Endothelial cell of umbilical vein (primary cell): ENCODE results near the gene OPCML. TPM values are rescaled to one million over a fixed set of nuclear protein-coding genes. Genes with fewer than 3 reads are reported as not detected.

Experiments
- BruUV-seq: library from RNA; stranded (reverse); fragments of 400-500 nt; replicated peaks from 2 replicates; lab custom pipeline; 2021; lab: Mats Ljungman, UMichigan
- CTCF ChIA-PET: fragments of 300-600, 350-600 bp; sonication (Branson Sonifier 250); formaldehyde crosslinking; loops from one replicate; lab custom pipeline; 2021; ENCODE audit warnings: antibody characterized with exemption, inconsistent platforms; lab: Charles Lee
- POLR2A ChIA-PET: fragments of 300-600, 350-600 bp; sonication (Branson Sonifier 250); formaldehyde crosslinking; loops from one replicate; lab custom pipeline; 2021; ENCODE audit warnings: antibody characterized with exemption, inconsistent platforms; lab: Charles Lee
- DNase-seq: peaks from one replicate; pipeline ENCODE4 v3.0.0-alpha.2; 2011; ENCODE audit warnings: low read depth, low spot score
- FAIRE-seq: peaks from 2 replicates; lab custom pipeline; 2011; peaks lifted over from hg19 to GRCh38; lab: Jason Lieb, UNC
- H2AFZ ChIP-seq: 2 replicates; pipeline ENCODE4 v1.6.0; 2012; ENCODE audit warnings: low read depth, low read length, control low read depth, inconsistent platforms
- H3K27ac ChIP-seq: 2 replicates; pipeline ENCODE4 v1.5.1; 2011; ENCODE audit warnings: low read depth, mild to moderate bottlenecking, control low read depth, low read length, moderate library complexity; ENCODE audit not compliant: insufficient read depth
- H3K27me3 ChIP-seq, 2 experiments: 2 replicates each; pipeline versions ENCODE4 v1.6.0 to v1.6.1; 2011; ENCODE audit warnings: low read length in 2 of 2, mixed read lengths in 1 of 2; ENCODE audit not compliant: control insufficient read depth in 2 of 2, insufficient read depth in 2 of 2
- H3K36me3 ChIP-seq, 2 experiments: 2 replicates in 1 of 2; 3 replicates in 1 of 2; pipeline ENCODE4 v1.5.1; 2011; ENCODE audit warnings: low read length in 2 of 2, mild to moderate bottlenecking in 1 of 2, moderate library complexity in 1 of 2; ENCODE audit not compliant: control insufficient read depth in 2 of 2, insufficient read depth in 2 of 2; ENCODE audit errors: extremely low read depth in 1 of 2
- H3K4me1 ChIP-seq: 3 replicates; pipeline ENCODE4 v1.5.1; 2011; ENCODE audit warnings: mild to moderate bottlenecking, low read length; ENCODE audit not compliant: control insufficient read depth, insufficient read depth; ENCODE audit errors: extremely low read depth
- H3K4me2 ChIP-seq: 2 replicates; pipeline ENCODE4 v1.6.1; 2011; ENCODE audit warnings: low read length, control low read depth, mixed read lengths; ENCODE audit not compliant: insufficient read depth
- H3K4me3 ChIP-seq, 3 experiments: fragments of 200-600 bp in 1 of 3; sonication (generic), shearing (Covaris generic) in 1 of 3; replicated peaks in 1 of 3; 2 replicates each; pipeline ENCODE4 v1.5.1; 2011 to 2016; ENCODE audit warnings: control low read depth in 3 of 3, low read length in 3 of 3, mild to moderate bottlenecking in 2 of 3, inconsistent platforms in 1 of 3, low read depth in 1 of 3, moderate library complexity in 1 of 3; ENCODE audit not compliant: insufficient read depth in 1 of 3
- H3K79me2 ChIP-seq: 2 replicates; pipeline ENCODE4 v1.6.0; 2012; ENCODE audit warnings: low read length, inconsistent platforms; ENCODE audit not compliant: control insufficient read depth, insufficient read depth
- H3K9ac ChIP-seq: replicated peaks from 2 replicates; pipeline ENCODE3; 2011; ENCODE audit warnings: low read length, control low read depth; ENCODE audit not compliant: insufficient read depth; ENCODE audit errors: extremely low read depth
- H3K9me1 ChIP-seq: replicated peaks from 3 replicates; pipeline ENCODE4 v1.6.0; 2011; ENCODE audit warnings: mild to moderate bottlenecking, low read length; ENCODE audit not compliant: control insufficient read depth, insufficient read depth; ENCODE audit errors: extremely low read depth
- H3K9me3 ChIP-seq: replicated peaks from 2 replicates; pipeline ENCODE4 v1.5.1; 2012; ENCODE audit warnings: low read length, inconsistent platforms; ENCODE audit not compliant: control insufficient read depth, insufficient read depth
- H4K20me1 ChIP-seq: replicated peaks from 2 replicates; pipeline ENCODE3; 2011; ENCODE audit warnings: mild to moderate bottlenecking, low read length; ENCODE audit not compliant: control insufficient read depth, insufficient read depth; ENCODE audit errors: extremely low read depth
- EZH2 ChIP-seq: IDR thresholded peaks from 2 replicates; pipeline ENCODE4 v1.6.1; 2012; ENCODE audit warnings: borderline replicate concordance, low read depth, mild to moderate bottlenecking, moderate library complexity, low read length, inconsistent platforms; ENCODE audit not compliant: severe bottlenecking
- FOS ChIP-seq: IDR thresholded peaks from 2 replicates; pipeline ENCODE4 v1.6.1; 2011; ENCODE audit warnings: mild to moderate bottlenecking, low read length, moderate library complexity, borderline replicate concordance; ENCODE audit not compliant: insufficient read depth
- GATA2 ChIP-seq: IDR thresholded peaks from 2 replicates; pipeline ENCODE4 v1.7.0; 2011; ENCODE audit warnings: low read depth, mild to moderate bottlenecking, moderate library complexity, mixed read lengths, low read length; ENCODE audit not compliant: insufficient read length, insufficient read depth
- JUN ChIP-seq: IDR thresholded peaks from 2 replicates; pipeline ENCODE4 v1.6.1; 2011; ENCODE audit warnings: borderline replicate concordance, low read depth; ENCODE audit not compliant: insufficient read length, insufficient read depth
- MYC ChIP-seq: IDR thresholded peaks from one replicate; pipeline ENCODE4 v1.6.1; 2011; ENCODE audit warnings: mild to moderate bottlenecking, low read depth, low read length
- POLR2A ChIP-seq: IDR thresholded peaks from 2 replicates; pipeline ENCODE4 v1.6.1; 2012; ENCODE audit warnings: low read depth, mild to moderate bottlenecking, control low read depth, low read length
- POLR2AphosphoS5 ChIP-seq: IDR thresholded peaks from 2 replicates; pipeline ENCODE4 v1.6.1; 2012; ENCODE audit warnings: low read depth, mild to moderate bottlenecking, control low read depth, low read length, moderate library complexity; ENCODE audit not compliant: insufficient read depth
- dilution Hi-C: fragments of 300-500 bp; cut with MboI; formaldehyde crosslinking; loops from one replicate; pipeline ENCODE4 v1.15.0; 2019; ENCODE audit warnings: low sequenced_read_pairs; ENCODE audit not compliant: extremely low pct_ligation_motif_present
- intact Hi-C: fragments of 100-400 bp; cut with micrococcal nuclease; formaldehyde crosslinking; loops from one replicate; pipeline ENCODE4 v1.10.0; 2022
- polyA plus RNA-seq, 4 experiments: library from polyadenylated mRNA; depleted of rRNA in 3 of 4; stranded (reverse) in 3 of 4; unstranded in 1 of 4; fragments of >200 nt; gene quantifications; 2 replicates each; pipeline versions ENCODE4 v1.2.1 to v1.2.3, GENCODE V29; 2011 to 2012; ENCODE audit warnings: missing spikeins in 1 of 4
- total RNA-seq: library from RNA; stranded (reverse); gene quantifications from 2 replicates; pipeline ENCODE4 v1.2.3, GENCODE V29; 2021
- TF ChIP-seq, protein P1 (sequence below): IDR thresholded peaks from 2 replicates; pipeline ENCODE4 v1.6.1; 2011; ENCODE audit not compliant: insufficient read depth, insufficient read length
- TF ChIP-seq, protein P2 (sequence below), 2 donors: IDR thresholded peaks; 1 replicate in 1 of 2; 2 replicates in 1 of 2; pipeline ENCODE4 v1.5.1; 2011; ENCODE audit warnings: low read length in 2 of 2, mild to moderate bottlenecking in 2 of 2, moderate library complexity in 2 of 2, control low read depth in 1 of 2, inconsistent platforms in 1 of 2, low read depth in 1 of 2; ENCODE audit not compliant: insufficient read depth in 1 of 2; ENCODE audit errors: extremely low read depth in 1 of 2

The OPCML gene
- total and polyA plus RNA-seq, 2 donors (not counting 3 experiments of a cell fraction or from before 2014, with no cell fraction given) = not detected

DNA sequence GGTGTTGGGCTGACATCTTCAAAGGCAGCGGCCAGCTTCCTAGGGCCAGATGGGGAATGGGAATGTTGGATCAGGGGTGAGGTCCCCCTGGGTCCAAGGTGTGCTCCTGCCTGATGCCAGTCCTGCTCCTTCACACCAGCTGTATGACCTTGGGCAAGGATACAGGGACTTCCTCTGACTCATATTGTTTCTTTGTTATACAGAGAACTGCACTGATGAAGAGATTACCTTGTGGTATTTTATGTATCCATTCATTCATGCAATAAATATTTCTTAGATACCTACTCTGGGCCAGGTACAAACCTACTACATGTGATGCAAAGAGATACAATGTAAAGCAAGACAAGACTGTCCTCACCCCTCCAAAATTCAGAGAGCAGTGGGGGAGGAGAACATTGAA is 3.9 kb upstream of the OPCML start:
- Histone ChIP-seq H3K36me3 (no peaks in the 10 kb centered on the region), H4K20me1 (no peaks in the 10 kb centered on the region), H3K9me1 (no peaks in the 10 kb centered on the region), H3K27me3 (no peaks in the 10 kb centered on the region), H3K79me2 (no peaks in the 10 kb centered on the region), H3K9ac (no peak overlapping the region), H3K9me3 (peaks cover 2% of the 10 kb centered on the region), H3K4me1 (no peaks in the 10 kb centered on the region), H3K4me3 (no peak overlapping the region), H2AFZ (no peak overlapping the region), H3K27ac (no peak overlapping the region), H3K4me2 (no peak overlapping the region)
- intact Hi-C loops (no loop called here), dilution Hi-C loops (no loop called here)
- POLR2A ChIA-PET = no interaction called here
- FAIRE-seq (no peak), DNase-seq (no peak)
- TF ChIP-seq MYC (no peak), EZH2 (no peak), JUN (no peak), POLR2AphosphoS5 (no peak), POLR2A (no peak), GATA2 (no peak)
- TF ChIP-seq, protein P1, sequence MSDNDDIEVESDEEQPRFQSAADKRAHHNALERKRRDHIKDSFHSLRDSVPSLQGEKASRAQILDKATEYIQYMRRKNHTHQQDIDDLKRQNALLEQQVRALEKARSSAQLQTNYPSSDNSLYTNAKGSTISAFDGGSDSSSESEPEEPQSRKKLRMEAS = no peak
- BruUV-seq = no TSS peak
- CTCF ChIA-PET = no interaction called here

DNA sequence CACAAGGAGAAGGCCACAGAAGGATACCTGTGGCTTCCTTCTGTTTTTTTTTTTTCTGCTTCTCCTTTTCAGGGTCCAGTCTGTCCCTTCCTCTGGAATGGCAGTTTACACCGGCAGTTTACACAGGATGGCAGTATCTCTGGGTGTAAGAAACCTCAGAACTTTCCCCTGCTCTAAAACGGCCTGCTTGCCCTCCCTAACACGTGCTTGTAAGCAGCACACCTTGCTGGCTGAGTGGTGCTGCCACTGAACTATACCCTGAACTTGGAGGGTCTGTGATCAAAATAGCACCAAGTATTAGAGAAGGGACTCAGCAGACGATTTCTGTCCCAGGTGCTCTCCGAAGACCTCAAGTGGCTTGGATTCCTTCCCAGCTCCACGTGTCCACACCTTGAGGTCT is 904 bp upstream of the OPCML start:
- TF ChIP-seq POLR2AphosphoS5 (no peak), MYC (no peak), EZH2 (no peak), GATA2 (no peak), FOS (no peak), JUN (no peak), POLR2A (no peak)
- TF ChIP-seq, protein P2, sequence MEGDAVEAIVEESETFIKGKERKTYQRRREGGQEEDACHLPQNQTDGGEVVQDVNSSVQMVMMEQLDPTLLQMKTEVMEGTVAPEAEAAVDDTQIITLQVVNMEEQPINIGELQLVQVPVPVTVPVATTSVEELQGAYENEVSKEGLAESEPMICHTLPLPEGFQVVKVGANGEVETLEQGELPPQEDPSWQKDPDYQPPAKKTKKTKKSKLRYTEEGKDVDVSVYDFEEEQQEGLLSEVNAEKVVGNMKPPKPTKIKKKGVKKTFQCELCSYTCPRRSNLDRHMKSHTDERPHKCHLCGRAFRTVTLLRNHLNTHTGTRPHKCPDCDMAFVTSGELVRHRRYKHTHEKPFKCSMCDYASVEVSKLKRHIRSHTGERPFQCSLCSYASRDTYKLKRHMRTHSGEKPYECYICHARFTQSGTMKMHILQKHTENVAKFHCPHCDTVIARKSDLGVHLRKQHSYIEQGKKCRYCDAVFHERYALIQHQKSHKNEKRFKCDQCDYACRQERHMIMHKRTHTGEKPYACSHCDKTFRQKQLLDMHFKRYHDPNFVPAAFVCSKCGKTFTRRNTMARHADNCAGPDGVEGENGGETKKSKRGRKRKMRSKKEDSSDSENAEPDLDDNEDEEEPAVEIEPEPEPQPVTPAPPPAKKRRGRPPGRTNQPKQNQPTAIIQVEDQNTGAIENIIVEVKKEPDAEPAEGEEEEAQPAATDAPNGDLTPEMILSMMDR (IDR thresholded peaks at IDR 0.05; ENCODE audit: extremely low read depth in 1 of 2, insufficient read depth in 1 of 2, low read depth in 1 of 2, low read length in 2 of 2) = no peak
- TF ChIP-seq, protein P1 = no peak
- ChIA-PET CTCF (no interaction called here), POLR2A (no interaction called here)
- H3K4me2 ChIP-seq = no peak overlapping the region
- H3K27ac ChIP-seq = no peak overlapping the region
- H3K27me3 ChIP-seq = no peaks in the 10 kb centered on the region
- no peaks in the 10 kb centered on the region for H4K20me1 ChIP-seq
- H3K4me1 ChIP-seq = no peaks in the 10 kb centered on the region
- H3K79me2 ChIP-seq = no peaks in the 10 kb centered on the region
- H3K9me3 ChIP-seq = peaks cover 2% of the 10 kb centered on the region
- dilution Hi-C loops (no loop called here), intact Hi-C loops (no loop called here)
- no peak for FAIRE-seq
- H3K9me1 ChIP-seq = no peaks in the 10 kb centered on the region
- DNase-seq = no peak
- no peak overlapping the region for H3K9ac ChIP-seq
- no TSS peak for BruUV-seq
- H3K36me3 ChIP-seq = no peaks in the 10 kb centered on the region
- H3K4me3 ChIP-seq = no peak overlapping the region
- H2AFZ ChIP-seq = no peak overlapping the region
